NCI-H2107 treated with DMSO at 0.1 percent for 48 hours (cell line): ENCODE measurements around the gene RNU1-3.
"Not testable (repeated sequence)": the region's sequence is repeated elsewhere in the genome, so short reads cannot be mapped to it uniquely, and the experiment has no call there.

ENCODE experiments used
- DNase-seq: peaks from one replicate; lab custom pipeline; 2025; ENCODE audit not compliant: unreplicated experiment; lab: John Stamatoyannopoulos, UW

The RNU1-3 gene

GRCh38 chr1:16694308-16694702, 27.6 kb upstream of the RNU1-3 start:
- not testable (repeated sequence) for DNase-seq

- not testable (repeated sequence) for DNase-seq
Observed at GRCh38 chr1:16693449-16694307, 26.9 kb upstream of the RNU1-3 start.

- not testable (repeated sequence) for DNase-seq
Observed at GRCh38 chr1:16692717-16693448, 26.1 kb upstream of the RNU1-3 start.

GRCh38 chr1:16692283-16692682, 25.5 kb upstream of the RNU1-3 start:
- not testable (repeated sequence) for DNase-seq

GRCh38 chr1:16690971-16691682, 24.4 kb upstream of the RNU1-3 start:
- not testable (repeated sequence) for DNase-seq

- not testable (repeated sequence) for DNase-seq
Observed at GRCh38 chr1:16687132-16687800, 20.5 kb upstream of the RNU1-3 start.

- DNase-seq, result not testable (repeated sequence)
Observed at GRCh38 chr1:16685445-16686371, 19.0 kb upstream of the RNU1-3 start.

- peak; percentile 33 for DNase-seq
Observed at GRCh38 chr1:16684738-16685337, 18.1 kb upstream of the RNU1-3 start.

GRCh38 chr1:16684152-16684551, 17.4 kb upstream of the RNU1-3 start:
- not testable (repeated sequence) for DNase-seq

GRCh38 chr1:16682803-16683202, 16.1 kb upstream of the RNU1-3 start:
- not testable (repeated sequence) for DNase-seq

GRCh38 chr1:16680366-16680765, 13.6 kb upstream of the RNU1-3 start:
- not testable (repeated sequence) for DNase-seq

GRCh38 chr1:16677552-16678431, 11.0 kb upstream of the RNU1-3 start:
- no peak for DNase-seq

GRCh38 chr1:16676661-16677523, 10.1 kb upstream of the RNU1-3 start:
- DNase-seq, result not testable (repeated sequence)

GRCh38 chr1:16675118-16675510, 8.4 kb upstream of the RNU1-3 start:
- DNase-seq, result not testable (repeated sequence)

GRCh38 chr1:16673976-16674375, 7.2 kb upstream of the RNU1-3 start:
- not testable (repeated sequence) for DNase-seq

GRCh38 chr1:16665836-16666235, 912 bp downstream of the RNU1-3 start:
- not testable (repeated sequence) for DNase-seq

- not testable (repeated sequence) for DNase-seq
Observed at GRCh38 chr1:16658234-16658633, 8.5 kb downstream of the RNU1-3 start.
